Nephron progenitor cell (in vitro differentiated cells): ENCODE results near the gene EWSR1.

ENCODE experiments used
- DNase-seq: peaks from one replicate; pipeline ENCODE4 v3.0.0; 2021
- H3K27ac Mint-ChIP-seq: 2 replicates; pipeline ENCODE4 v1.8.0; 2021; ENCODE audit warnings: mild to moderate bottlenecking, moderate library complexity, mixed read lengths
- H3K27me3 Mint-ChIP-seq: 2 replicates; pipeline ENCODE4 v1.8.0; 2021; ENCODE audit warnings: mild to moderate bottlenecking, low read depth, mixed read lengths; ENCODE audit not compliant: poor library complexity
- H3K36me3 Mint-ChIP-seq: 2 replicates; pipeline ENCODE4 v1.8.0; 2021; ENCODE audit warnings: low read depth, mixed read lengths
- H3K4me1 Mint-ChIP-seq: 2 replicates; pipeline ENCODE4 v1.8.0; 2021; ENCODE audit warnings: mixed read lengths
- H3K4me3 Mint-ChIP-seq: 2 replicates; pipeline ENCODE4 v1.8.0; 2021; ENCODE audit warnings: mild to moderate bottlenecking, moderate library complexity, mixed read lengths
- H3K9me3 Mint-ChIP-seq: 2 replicates; pipeline ENCODE4 v1.8.0; 2021; ENCODE audit warnings: mild to moderate bottlenecking, moderate library complexity, mixed read lengths
- CTCF ChIP-seq: fragments of 200-600 bp; sonication (generic); IDR thresholded peaks from 2 replicates; pipeline ENCODE4 v1.5.0; 2021; ENCODE audit warnings: antibody characterized with exemption

Gene EWSR1

GRCh38 chr22:29317827-29318454 is 49.9 kb downstream of the EWSR1 start:
- DNase-seq = no peak
- Mint-ChIP-seq H3K4me1 (peaks cover 14% of the 10 kb centered on the region), H3K4me3 (no peak overlapping the region), H3K36me3 (no peaks in the 10 kb centered on the region), H3K9me3 (peaks cover 16% of the 10 kb centered on the region), H3K27ac (no peak overlapping the region), H3K27me3 (peaks cover 40% of the 10 kb centered on the region)
- TF ChIP-seq CTCF = no peak

GRCh38 chr22:29319072-29319471 is 51.0 kb downstream of the EWSR1 start:
- DNase-seq = no peak
- H3K36me3 Mint-ChIP-seq = no peaks in the 10 kb centered on the region
- H3K27ac Mint-ChIP-seq = no peak overlapping the region
- TF ChIP-seq CTCF = no peak
- H3K4me1 Mint-ChIP-seq = peaks cover 7% of the 10 kb centered on the region
- no peak overlapping the region for H3K4me3 Mint-ChIP-seq
- peaks cover 15% of the 10 kb centered on the region for H3K9me3 Mint-ChIP-seq
- peaks cover 29% of the 10 kb centered on the region for H3K27me3 Mint-ChIP-seq

- no peak for DNase-seq
- H3K27ac Mint-ChIP-seq = no peak overlapping the region
- no peak for TF ChIP-seq CTCF
Measured at GRCh38 chr22:29320546-29320945, 52.5 kb downstream of the EWSR1 start.

GRCh38 chr22:29323641-29324040 is 55.6 kb downstream of the EWSR1 start:
- H3K27ac Mint-ChIP-seq = no peak overlapping the region
- H3K36me3 Mint-ChIP-seq = no peaks in the 10 kb centered on the region
- H3K9me3 Mint-ChIP-seq = no peaks in the 10 kb centered on the region
- no peaks in the 10 kb centered on the region for H3K4me1 Mint-ChIP-seq
- no peaks in the 10 kb centered on the region for H3K27me3 Mint-ChIP-seq
- H3K4me3 Mint-ChIP-seq = no peak overlapping the region
- DNase-seq = no peak
- TF ChIP-seq CTCF = no peak

More at GRCh38 chr22:29320546-29320945, 52.5 kb downstream of the EWSR1 start:
- Mint-ChIP-seq H3K4me3 (no peak overlapping the region), H3K36me3 (no peaks in the 10 kb centered on the region), H3K9me3 (peaks cover 10% of the 10 kb centered on the region), H3K27me3 (peaks cover 20% of the 10 kb centered on the region), H3K4me1 (no peaks in the 10 kb centered on the region)

GRCh38 chr22:29325356-29325755 is 57.3 kb downstream of the EWSR1 start:
- Mint-ChIP-seq H3K4me1 (peaks cover 13% of the 10 kb centered on the region), H3K27me3 (no peaks in the 10 kb centered on the region), H3K4me3 (no peak overlapping the region), H3K27ac (peak overlapping the region; percentile 38), H3K36me3 (peaks cover 3% of the 10 kb centered on the region), H3K9me3 (no peaks in the 10 kb centered on the region)
- TF ChIP-seq CTCF = no peak
- DNase-seq = no peak

- Mint-ChIP-seq H3K36me3 (peaks cover 3% of the 10 kb centered on the region), H3K27me3 (no peaks in the 10 kb centered on the region), H3K27ac (no peak overlapping the region), H3K9me3 (no peaks in the 10 kb centered on the region), H3K4me1 (peaks cover 18% of the 10 kb centered on the region), H3K4me3 (no peak overlapping the region)
- no peak for DNase-seq
- no peak for TF ChIP-seq CTCF
Measured at GRCh38 chr22:29325785-29326315, 57.8 kb downstream of the EWSR1 start.
